Umbilical cord (tissue), 2 donors: ENCODE measurements around the gene SLC16A14. TPM values are rescaled to one million over a fixed set of nuclear protein-coding genes. Genes with fewer than 3 reads are reported as not detected.
A peak's percentile ranks its signal among the peaks of the same experiment; 100 is the strongest.
"Not testable (repeated sequence)": the region's sequence is repeated elsewhere in the genome, so short reads cannot be mapped to it uniquely, and the experiment has no call there.

Source experiments
- DNase-seq: peaks from one replicate; pipeline ENCODE4 v3.0.0-alpha.2; 2015; ENCODE audit warnings: low spot score
- total RNA-seq: library from RNA; depleted of rRNA; stranded (reverse); fragments of >200 nt; gene quantifications from one replicate; pipeline ENCODE4 v1.2.3, GENCODE V29; 2014; ENCODE audit warnings: low replicate concordance; ENCODE audit not compliant: insufficient read depth

The SLC16A14 gene, protein sequence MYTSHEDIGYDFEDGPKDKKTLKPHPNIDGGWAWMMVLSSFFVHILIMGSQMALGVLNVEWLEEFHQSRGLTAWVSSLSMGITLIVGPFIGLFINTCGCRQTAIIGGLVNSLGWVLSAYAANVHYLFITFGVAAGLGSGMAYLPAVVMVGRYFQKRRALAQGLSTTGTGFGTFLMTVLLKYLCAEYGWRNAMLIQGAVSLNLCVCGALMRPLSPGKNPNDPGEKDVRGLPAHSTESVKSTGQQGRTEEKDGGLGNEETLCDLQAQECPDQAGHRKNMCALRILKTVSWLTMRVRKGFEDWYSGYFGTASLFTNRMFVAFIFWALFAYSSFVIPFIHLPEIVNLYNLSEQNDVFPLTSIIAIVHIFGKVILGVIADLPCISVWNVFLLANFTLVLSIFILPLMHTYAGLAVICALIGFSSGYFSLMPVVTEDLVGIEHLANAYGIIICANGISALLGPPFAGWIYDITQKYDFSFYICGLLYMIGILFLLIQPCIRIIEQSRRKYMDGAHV
- total RNA-seq: 1.7 TPM

DNA sequence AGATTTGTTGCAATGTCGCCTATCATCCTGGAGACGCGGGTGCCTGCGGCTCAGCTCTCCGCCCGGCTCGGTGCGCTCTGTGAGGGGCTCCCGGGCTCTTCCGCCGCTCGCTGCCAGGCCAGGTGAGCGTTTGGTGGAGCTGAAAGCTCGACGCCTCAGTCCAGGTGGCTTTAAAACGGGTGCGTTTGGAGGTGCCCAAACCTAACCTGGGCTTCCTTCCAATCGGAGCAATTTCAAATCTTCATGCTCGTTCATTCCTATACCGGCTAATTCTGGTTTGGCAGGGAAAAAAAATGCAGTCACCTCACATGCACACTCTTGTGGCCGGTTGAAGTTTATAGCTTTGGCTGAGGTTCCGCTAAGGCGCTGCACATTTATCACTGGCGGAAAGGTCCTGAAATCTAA, at the start of gene SLC16A14:
SLC16A14 (minus strand) TSS at position 274 of the 405 bp plus-strand sequence. CDS start 9,572 bp downstream, outside the sequence.
- DNase-seq: peak; percentile 73

DNA sequence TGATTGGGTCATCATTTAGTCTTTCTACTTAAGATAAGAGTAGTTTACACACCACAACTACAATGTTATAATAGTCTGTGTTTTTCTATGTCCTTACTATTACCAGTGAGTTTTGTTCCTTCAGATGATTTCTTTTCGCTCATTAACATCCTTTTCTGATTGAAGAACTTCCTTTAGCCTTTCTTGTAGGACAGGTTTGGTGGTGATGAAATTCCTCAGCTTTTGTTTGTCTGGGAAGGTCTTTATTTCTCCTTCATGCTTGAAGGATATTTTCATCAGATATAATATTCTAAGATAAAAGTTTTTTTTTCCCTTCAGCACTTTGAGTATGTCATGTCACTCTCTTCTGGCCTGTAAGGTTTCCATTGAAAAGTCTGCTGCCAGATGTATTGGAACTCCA, 38.0 kb upstream of the SLC16A14 start:
- no peak for DNase-seq

DNA sequence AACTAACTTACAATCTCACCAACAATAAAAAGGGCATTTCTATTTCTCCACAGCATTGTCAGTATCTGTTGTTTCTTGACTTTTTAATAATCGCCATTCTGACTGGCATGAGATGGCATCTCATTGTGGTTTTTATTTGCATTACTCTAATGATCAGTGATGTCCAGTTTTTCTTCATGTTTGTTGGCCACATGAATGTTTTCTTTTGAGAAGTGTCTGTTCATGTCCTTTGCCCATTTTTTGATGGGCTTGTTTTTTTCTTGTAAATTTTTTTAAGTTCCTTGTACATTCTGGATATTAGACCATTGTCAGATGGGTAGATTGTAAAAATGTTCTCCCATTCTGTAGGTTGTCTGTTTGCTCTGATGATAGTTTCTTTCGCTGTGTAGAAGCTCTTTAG, 33.2 kb upstream of the SLC16A14 start:
- not testable (repeated sequence) for DNase-seq

DNA sequence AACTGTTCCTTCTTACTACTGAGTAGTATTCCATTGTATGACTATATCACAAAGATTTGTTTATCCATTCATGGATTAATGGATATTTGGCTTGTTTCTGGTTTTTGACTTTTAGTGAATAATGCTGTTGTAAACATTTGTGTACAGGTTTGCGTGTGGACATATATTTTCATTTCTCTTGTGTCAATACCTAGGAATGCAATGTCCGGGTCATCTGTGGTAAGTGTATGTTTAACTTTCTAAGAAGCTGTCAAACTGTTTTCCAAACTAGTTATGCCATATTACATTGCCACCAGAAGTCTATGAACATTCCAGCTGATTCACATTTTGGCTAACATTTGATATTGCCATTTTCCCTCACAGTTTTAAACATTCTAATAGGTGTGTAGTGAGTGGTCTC, 29.1 kb upstream of the SLC16A14 start:
- DNase-seq: no peak

DNA sequence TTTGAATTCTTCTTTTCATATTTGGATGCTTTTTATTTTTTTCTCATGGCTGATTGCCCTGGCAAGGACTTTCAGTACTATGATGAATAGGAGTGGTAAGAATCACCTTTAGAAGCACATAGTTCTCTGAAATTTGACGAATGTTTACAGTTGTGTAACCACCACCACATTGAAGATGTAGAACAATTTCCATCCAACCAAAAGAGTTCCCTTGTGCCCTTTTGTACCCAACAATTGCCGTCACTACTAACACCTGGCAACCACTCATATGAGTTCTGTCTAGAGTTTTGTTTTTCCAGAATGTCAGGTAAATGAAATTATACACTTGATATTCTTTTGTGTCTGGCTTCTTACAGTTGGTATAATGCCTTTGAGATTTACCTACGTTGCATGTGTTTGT, 28.7 kb upstream of the SLC16A14 start:
- DNase-seq: no peak

DNA sequence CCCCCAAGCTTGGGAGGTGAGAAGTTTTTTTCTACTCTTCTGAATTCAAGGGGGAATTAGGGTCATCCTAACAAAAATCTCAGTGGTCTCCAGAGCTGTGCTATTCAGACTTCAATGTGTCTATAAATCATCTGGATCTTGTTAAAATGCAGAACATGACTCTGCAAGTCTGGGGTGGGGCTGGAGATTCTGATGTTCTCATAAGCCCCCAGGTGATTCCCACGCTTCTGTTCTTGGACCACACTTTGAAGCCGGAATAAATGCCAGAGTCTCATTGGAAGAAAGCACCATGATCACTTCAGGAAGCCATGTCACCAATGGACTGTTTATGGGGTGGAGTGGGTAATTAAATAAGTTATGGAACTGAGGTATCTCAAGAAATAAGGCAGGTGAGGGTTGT, 22.2 kb upstream of the SLC16A14 start:
- DNase-seq: no peak

DNA sequence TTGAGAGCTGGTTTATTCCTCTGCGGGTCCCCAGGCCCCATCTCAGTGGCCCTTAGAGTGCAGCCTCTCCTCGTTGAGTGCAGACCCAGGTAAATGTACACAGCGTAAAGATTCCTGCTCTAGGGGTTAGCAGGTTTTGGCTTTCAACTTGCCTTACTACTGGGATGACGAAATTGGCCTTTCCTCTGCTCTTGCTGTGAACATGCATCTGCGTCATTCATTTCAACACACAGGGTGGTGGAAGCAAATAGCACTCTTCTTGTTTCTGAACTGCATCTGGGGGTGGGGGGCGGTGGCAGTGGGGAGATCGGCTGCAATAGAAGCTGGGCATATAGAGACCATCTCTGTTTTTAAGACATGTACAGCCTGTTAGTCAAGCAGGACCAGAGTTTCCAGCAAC, 16.5 kb upstream of the SLC16A14 start:
- DNase-seq: no peak

DNA sequence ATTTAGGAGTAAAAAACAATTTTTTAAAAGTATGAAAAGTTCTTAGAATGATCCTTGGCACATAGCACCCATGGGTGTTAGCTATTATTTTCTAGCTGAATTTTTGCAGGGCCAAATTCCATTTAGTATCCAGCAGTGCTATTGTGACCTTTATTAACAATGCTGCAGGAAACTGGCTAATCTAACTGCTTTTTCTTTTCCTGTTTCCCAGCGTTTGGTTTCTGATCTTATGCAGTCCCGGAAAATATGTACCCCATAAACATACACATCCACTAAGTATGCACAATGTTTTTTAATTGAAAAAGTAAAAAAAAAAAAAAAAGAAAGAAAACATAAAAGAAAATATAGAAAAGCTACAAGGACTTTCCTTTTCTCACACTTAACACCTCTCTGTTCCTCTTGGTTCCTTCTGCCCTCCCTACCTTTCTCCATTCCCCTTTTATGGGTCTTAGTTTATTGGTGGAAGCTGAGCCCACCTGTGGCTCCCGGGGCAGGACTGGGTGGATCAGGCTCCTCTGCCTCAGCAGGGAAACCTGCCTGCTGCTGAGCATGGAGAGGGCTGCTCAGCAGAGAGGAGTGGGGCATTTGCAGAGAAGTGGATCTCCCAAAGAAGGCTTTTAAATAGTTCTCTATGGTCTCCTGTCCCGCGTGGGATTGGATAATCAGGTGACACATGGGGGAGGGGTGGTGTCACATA, 9.3 kb upstream of the SLC16A14 start:
- peak; percentile 6 for DNase-seq

DNA sequence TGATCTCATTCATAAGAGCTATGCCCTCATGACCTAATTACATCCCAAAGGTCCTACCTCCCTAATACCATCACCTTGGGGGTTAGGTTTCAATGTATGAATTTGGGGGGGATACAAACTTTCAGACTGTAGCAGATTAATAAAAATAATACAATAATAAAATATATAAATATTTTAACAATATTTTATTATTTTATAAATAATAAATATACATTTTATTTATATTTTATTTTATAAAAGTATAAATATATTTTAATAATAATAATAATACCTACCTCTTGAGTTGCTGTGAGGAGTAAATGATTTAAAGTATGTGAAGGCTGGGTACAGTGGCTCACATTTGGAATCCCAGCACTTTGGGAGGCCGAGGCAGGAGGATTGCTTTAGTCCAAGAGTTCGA, 8.1 kb upstream of the SLC16A14 start:
- no peak for DNase-seq

DNA sequence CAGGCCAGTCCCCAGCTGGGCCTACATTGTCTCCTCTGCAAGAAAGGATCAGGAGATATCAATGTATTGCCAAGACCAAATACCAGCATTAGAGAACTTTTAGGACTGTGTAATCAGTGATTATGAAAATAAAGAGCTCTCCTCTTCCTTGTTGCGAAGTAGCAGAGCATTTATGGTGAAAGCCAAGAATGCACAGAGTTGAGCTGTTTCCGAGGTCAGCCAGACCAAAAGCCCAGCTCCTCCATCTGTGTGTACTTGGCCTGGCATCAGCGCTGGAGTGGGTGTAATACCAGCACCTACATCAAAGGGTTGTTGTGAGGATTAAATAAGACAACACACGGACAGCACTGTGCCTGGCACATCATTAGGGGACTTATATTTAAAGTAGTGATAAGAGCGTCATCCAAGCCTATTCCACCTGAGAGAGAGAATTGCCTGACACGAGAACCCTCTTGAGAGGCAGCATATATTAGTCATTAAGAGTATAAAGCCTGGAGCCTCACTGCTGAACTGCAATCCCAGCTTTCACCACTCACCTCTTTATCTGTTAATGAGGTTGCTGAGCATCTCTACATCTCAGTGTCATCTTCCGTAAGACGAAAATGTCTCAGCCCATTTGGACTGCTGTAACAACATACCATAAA, 7.4 kb upstream of the SLC16A14 start:
- peak; percentile 18 for DNase-seq

DNA sequence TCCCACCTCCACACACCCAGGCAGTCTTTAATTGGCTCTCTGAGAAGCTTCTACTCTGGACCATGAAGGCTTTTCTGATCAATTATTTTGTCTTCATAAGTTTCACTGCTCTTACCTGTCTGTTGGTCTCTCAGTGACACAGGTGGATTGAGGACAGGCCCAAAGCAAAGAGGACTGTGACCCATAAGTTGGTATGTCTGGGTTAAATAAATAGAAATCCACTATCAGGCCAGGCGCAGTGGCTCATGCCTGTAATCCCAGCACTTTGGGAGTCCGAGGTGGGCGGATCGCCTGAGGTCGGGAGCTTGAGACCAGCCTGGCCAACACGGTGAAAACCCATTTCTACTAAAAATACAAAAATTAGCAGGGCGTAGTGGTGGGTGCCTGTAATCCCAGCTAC, 2.7 kb upstream of the SLC16A14 start:
- no peak for DNase-seq

DNA sequence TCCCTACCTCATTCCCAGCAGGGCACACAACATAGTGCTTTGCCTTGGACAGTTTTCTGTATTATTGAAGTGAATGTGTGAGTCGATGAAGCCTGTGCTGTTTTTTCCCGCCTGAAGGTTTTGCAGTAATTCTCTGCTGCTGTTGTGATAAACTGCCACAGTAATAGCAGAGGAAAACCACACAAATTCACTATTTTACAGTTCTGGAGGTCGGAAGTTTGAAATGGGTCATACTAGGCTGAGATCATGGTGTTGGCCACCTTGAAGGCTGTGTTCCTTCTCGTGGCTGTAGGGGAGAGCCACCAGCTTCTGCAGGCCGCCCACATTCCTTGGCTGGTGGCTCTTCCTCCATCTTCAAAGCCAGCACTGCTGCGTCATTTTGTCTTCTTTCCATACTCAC, 678 bp upstream of the SLC16A14 start:
- DNase-seq: no peak

DNA sequence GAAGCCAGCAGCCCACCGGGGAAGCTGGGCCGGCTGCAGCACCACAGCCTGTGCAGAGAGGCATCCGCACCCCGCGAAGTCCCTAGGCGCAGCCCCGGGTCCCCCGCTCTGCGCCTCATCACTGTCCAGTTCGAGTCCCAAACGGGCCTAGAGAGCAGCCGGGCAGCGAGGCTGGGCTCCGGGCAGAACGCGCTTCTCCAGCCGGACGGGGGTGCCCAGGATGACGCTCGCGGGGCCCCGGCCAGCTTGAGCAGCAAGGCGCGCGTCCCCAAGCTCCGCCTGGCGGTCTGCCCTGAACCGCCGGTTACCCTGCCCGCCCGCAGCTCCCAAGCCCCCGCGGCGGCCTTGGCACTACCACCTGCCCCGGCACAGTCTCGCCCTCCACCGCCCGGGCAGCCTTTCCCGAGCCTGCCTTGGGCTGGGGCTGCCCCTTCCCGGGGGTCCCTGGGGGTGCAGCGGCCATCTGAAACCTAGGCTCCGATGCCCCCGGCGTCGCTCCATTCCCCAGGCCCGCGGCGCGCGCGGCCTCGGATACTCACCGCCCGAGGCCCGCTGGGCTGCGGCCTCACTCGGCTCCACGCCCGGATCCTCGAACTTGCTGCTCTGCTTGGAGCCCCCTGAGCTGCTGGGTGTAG, 591 bp downstream of the SLC16A14 start:
- peak; percentile 38 for DNase-seq

DNA sequence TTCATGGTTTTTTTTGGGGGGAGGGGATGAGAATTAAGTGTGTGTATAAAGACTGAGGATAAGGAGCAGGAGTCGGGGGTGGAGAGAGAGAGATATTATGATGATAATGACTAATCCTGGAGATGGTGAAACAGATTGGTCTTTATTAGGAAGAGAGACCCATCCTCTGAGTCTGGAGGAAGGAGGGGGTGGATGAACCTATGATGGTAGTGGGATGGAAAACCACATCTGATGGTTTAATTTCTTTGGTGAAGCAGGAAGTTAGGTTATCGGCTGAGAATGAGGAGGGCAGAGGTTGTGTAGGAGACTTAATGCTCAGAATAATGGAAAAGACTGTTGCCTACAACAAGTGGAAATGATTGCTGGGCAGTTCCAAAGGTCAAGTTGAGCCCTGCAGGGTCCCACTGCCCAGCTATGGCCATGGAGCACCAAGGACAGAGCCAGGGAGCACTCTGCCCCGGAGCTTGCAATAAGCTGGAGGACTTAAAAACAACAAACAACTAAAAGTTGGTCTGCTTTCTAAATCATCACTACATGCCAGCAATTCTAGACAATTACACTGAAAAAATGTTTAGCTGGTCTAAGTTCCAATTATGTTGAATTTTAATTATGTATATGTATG, 7.9 kb downstream of the SLC16A14 start:
- DNase-seq: no peak

DNA sequence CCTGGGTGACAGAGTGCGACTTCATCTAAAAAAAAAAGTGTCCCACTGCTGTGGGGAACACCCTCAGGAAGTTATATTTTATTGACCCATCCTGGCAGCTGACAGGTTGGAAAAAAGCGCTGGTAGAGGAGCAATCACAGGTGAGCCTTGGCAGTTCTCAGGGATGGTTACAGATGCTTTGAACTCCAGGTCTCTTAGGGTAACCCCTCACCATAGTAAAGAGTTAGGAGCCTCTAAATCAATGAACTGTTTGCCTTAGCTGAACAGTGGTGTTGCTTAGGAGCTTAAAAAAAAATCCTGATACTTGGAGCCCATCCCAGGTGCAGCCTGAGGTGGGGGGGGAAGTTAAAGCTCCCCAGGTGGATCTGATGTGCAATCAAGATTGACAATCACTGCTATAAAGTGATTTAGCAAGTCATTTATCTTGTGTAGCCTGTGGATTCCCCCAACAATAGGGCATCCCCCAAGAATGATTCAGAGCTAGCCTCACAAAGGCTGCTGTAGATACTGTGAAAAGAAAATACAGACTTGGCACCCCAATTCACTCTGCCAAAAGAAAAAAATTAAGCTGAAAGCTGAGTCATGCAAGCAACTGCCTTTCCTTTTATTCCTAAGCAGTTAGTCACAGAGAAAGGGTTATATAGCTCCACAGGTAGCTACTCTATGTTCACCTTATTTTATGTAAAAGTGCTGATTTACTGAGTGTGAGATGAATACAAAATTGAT, 14.8 kb downstream of the SLC16A14 start:
- peak; percentile 7 for DNase-seq

DNA sequence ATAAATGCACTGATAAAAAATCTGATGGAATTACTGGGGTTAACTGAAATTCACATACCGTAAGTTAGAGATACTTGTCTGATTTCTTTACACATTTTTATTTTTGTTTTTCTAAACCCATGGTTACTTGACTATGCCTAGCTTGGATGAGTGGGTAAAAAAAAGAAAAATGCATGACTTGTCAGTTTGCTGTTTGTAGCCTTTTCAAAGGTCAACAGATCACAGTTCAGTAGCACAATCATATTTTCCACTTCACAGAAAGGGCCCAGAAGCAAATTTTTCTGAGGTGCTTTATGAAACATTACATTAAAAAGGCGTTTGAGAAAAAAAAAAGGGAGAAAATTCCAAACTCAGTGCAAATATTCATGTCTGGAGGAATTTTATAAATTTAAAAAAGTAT, 16.4 kb downstream of the SLC16A14 start:
- no peak for DNase-seq

DNA sequence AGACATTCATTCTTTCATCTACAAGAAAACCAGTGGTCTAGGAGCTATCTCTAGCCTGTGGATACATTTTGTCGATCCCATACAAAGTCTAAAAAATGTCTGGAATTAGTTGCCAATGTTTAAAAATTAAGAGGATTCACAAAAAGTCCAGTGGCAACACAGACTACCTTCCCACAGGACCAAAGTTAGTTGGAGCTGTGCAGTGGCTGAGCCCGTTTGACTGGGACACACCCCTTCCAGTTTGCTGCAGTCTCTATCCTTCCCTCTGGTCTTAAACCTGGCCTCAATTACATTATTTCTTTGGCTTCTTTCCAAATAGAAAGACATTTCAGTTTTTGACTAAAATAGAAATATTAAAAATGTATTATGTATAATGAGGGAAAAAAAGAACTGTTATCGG, 18.6 kb downstream of the SLC16A14 start:
- DNase-seq: no peak

DNA sequence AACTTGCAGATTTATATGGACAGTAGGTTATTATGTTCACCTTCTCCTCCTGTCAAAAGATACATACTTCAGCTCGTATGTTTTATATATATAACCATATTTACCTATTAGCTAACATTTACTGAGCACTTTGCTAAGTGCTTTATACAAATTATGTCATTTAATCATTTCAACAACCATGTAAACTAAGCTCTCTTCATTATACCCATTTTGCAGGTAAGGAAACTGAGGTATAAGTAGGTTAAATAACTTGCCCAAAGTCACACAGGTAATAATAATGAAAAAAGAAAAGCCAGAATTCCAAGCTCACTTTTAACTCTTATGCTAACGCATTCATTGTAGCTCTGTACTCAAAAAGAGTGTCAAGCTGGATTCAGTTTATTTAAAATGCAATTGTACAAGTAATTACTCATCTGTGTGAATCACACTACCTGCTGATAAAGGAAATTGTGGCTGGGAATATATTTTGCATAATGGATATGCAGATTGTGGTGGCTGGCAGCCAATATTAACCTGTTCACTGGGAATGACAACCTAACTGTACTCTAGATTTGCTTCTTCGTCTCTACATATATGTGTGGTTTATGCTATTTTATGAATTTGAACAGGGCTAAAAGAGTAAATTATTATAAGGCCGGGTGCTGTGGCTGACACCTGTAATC, 20.6 kb downstream of the SLC16A14 start:
- DNase-seq: no peak

DNA sequence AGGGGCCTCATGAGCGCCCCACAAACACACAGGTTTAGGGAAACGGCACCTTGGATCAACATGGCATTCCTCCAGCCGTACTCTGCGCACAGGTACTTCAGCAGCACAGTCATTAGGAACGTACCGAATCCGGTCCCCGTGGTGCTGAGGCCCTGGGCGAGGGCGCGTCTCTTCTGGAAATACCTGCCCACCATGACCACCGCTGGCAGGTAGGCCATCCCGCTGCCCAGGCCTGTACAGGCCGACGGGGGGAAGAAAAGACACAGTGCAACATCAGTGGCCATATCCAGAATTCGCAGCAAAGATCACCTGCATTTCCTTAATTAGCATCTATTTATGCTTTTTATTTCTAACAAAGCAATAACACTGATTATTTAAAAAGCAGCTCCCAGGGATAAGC, 22.2 kb downstream of the SLC16A14 start:
- no peak for DNase-seq

DNA sequence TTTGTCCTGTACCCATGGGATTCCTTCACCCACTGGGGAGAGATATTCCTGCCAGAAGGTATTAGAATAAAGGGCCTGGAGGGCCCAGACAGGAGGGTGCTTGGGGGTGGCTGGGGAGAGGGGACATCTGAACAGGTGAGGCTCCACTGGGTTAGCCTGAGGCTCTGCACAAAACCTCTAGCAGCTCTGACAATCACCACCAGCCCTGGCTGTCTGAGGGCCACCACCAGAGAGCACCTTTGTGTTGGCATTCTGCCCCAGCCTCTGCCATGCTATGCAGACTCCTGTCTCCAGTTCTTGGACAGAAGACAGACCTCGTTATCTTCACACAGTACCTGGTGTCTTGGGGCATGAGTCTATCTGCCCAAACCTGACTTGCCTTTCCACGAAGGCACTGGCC, 25.3 kb downstream of the SLC16A14 start:
- DNase-seq: no peak
